ENCODE measurements around the gene PPP1R3E. TPM values are rescaled to one million over a fixed set of nuclear protein-coding genes. Genes with fewer than 3 reads are reported as not detected.

Gene PPP1R3E
- total RNA-seq, 1 donor from 2014 or later: 2.6 TPM

GRCh38 chr14:23322568-23323517 lies 20.2 kb upstream of the PPP1R3E start:
- peak overlapping the region; percentile 84 to 91 (median 90) for H3K9ac ChIP-seq (ENCODE audit: low read depth in 1 of 3, low read length in 3 of 3)
- H3K4me3 ChIP-seq (ENCODE audit: low read length in 3 of 3): peak overlapping the region; percentile 88 to 95 (median 92)
- H3K4me1 ChIP-seq (ENCODE audit: control insufficient read depth in 3 of 3, insufficient read depth in 3 of 3, low read length in 3 of 3): peaks cover 20 to 22% (median 20%) of the 10 kb centered on the region in 3 donors
- H3K27ac ChIP-seq (ENCODE audit: low read depth, low read length): peak overlapping the region; percentile 97
- H3K27me3 ChIP-seq (ENCODE audit: control insufficient read depth in 3 of 3, insufficient read depth in 3 of 3, low read length in 3 of 3): no peaks in the 10 kb centered on the region
- H3K9me3 ChIP-seq (ENCODE audit: control insufficient read depth in 3 of 3, low read length in 3 of 3): no peaks in the 10 kb centered on the region
- peaks cover 20 to 27% (median 23%) of the 10 kb centered on the region in 3 donors for H3K36me3 ChIP-seq (ENCODE audit: control insufficient read depth in 3 of 3, insufficient read depth in 3 of 3, low read length in 3 of 3)

- Histone ChIP-seq H3K36me3 (ENCODE audit: control insufficient read depth in 3 of 3, insufficient read depth in 3 of 3, low read length in 3 of 3) (peaks cover 20 to 27% (median 23%) of the 10 kb centered on the region in 3 donors), H3K9me3 (ENCODE audit: control insufficient read depth in 3 of 3, low read length in 3 of 3) (no peaks in the 10 kb centered on the region), H3K4me3 (ENCODE audit: low read length in 3 of 3) (peak overlapping the region; percentile 88 to 95 (median 92)), H3K9ac (ENCODE audit: low read depth in 1 of 3, low read length in 3 of 3) (peak overlapping the region; percentile 84 to 91 (median 90)), H3K27me3 (ENCODE audit: control insufficient read depth in 3 of 3, insufficient read depth in 3 of 3, low read length in 3 of 3) (no peaks in the 10 kb centered on the region), H3K27ac (ENCODE audit: low read depth, low read length) (peak overlapping the region; percentile 97), H3K4me1 (ENCODE audit: control insufficient read depth in 3 of 3, insufficient read depth in 3 of 3, low read length in 3 of 3) (peaks cover 20 to 22% (median 20%) of the 10 kb centered on the region in 3 donors)
Measured at GRCh38 chr14:23321572-23322547, 19.2 kb upstream of the PPP1R3E start.

- Histone ChIP-seq H3K4me3 (ENCODE audit: low read length in 3 of 3) (peak within 1 kb of the TSS; percentile 88 to 95 (median 92)), H3K36me3 (ENCODE audit: control insufficient read depth in 3 of 3, insufficient read depth in 3 of 3, low read length in 3 of 3) (peaks cover 20 to 27% (median 23%) of the 10 kb centered on the region in 3 donors), H3K4me1 (ENCODE audit: control insufficient read depth in 3 of 3, insufficient read depth in 3 of 3, low read length in 3 of 3) (peaks cover 20 to 22% (median 20%) of the 10 kb centered on the region in 3 donors), H3K27ac (ENCODE audit: low read depth, low read length) (peak within 1 kb of the TSS; percentile 97), H3K9ac (ENCODE audit: low read depth in 1 of 3, low read length in 3 of 3) (peak within 1 kb of the TSS; percentile 84 to 91 (median 90)), H3K27me3 (ENCODE audit: control insufficient read depth in 3 of 3, insufficient read depth in 3 of 3, low read length in 3 of 3) (no peaks in the 10 kb centered on the region), H3K9me3 (ENCODE audit: control insufficient read depth in 3 of 3, low read length in 3 of 3) (no peaks in the 10 kb centered on the region)
Measured at GRCh38 chr14:23320584-23321571, 18.2 kb upstream of the PPP1R3E start, which contains the start of gene PABPN1. PABPN1 (plus strand) TSS chr14:23321457; CDS start chr14:23321470, 13 bp downstream.

DNA sequence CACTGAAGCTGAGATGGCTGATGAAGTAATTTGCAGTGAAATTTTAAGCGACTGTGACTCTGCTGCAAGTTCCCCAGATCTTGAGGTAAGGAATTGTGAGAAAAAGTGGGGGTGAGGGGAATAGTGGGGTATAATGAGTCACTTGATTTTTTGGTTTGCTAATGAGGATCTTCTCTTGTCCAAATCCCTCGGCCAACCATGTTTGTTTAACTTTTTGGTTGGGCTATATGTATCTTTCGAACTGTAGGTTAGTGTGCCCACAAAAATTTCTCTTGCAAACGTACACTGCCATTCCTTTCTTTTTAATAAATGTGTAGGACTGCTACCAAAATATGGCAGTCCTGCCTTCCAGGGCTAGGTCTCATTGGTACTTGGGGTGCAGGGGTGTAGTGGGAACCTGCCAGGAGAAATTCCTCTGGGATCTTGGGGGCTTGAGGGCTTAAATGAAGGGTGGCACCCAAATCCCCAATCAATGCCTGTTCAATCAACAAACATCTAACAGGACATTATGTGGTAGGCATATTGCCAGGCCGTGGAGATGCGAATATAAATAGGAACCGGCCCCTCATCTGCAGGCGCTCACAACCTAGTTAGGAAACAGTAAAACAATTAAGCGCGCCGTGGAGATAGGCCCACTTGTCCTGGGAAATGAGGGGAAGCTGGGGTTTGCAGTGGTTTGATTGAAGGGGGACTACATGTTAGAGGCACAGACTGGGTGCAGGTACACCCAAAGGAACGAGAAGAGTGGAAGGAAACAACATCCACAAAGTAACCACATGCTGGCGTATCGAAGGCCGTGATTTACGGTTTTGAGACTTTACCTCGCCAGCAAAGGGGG lies 17.3 kb upstream of the PPP1R3E start:
- Histone ChIP-seq H3K4me3 (ENCODE audit: low read length in 3 of 3) (peak overlapping the region; percentile 84 to 88 (median 86)), H3K27ac (ENCODE audit: low read depth, low read length) (peak overlapping the region; percentile 97), H3K9ac (ENCODE audit: low read depth in 1 of 3, low read length in 3 of 3) (peak overlapping the region; percentile 69 to 86 (median 80)), H3K36me3 (ENCODE audit: control insufficient read depth in 3 of 3, insufficient read depth in 3 of 3, low read length in 3 of 3) (peaks cover 19 to 22% (median 22%) of the 10 kb centered on the region in 3 donors), H3K27me3 (ENCODE audit: control insufficient read depth in 3 of 3, insufficient read depth in 3 of 3, low read length in 3 of 3) (no peaks in the 10 kb centered on the region), H3K4me1 (ENCODE audit: control insufficient read depth in 3 of 3, insufficient read depth in 3 of 3, low read length in 3 of 3) (peaks cover 20 to 22% (median 20%) of the 10 kb centered on the region in 3 donors), H3K9me3 (ENCODE audit: control insufficient read depth in 3 of 3, low read length in 3 of 3) (no peaks in the 10 kb centered on the region)

GRCh38 chr14:23316300-23316699 lies 13.6 kb upstream of the PPP1R3E start:
- H3K9ac ChIP-seq (ENCODE audit: low read depth in 1 of 3, low read length in 3 of 3): no peak overlapping the region

DNA sequence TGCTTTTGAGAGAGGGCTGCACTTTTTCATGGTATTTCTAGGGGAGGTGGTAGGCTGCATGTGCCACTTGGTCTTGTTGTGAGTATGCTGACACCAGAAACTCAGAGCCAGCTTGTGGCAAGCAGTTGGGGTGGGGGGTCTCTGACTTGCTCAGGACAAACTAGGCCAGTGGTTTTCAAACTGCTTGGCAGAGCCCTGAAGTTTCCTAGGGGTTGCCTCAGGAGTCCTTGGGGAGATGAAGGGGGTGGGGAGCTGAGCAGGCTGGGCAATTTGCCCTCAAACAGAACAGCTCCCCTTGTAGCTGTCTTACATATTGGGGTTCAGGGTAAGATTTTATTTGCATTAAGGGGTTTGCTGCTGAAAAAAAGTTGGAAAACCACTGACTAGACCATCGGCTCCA lies 7.9 kb upstream of the PPP1R3E start:
- H3K36me3 ChIP-seq (ENCODE audit: control insufficient read depth in 3 of 3, insufficient read depth in 3 of 3, low read length in 3 of 3): peaks cover 21 to 34% (median 22%) of the 10 kb centered on the region in 3 donors
- no peaks in the 10 kb centered on the region for H3K9me3 ChIP-seq (ENCODE audit: control insufficient read depth in 3 of 3, low read length in 3 of 3)
- no peak overlapping the region for H3K4me3 ChIP-seq (ENCODE audit: low read length in 3 of 3)
- H3K27ac ChIP-seq (ENCODE audit: low read depth, low read length): no peak overlapping the region
- H3K9ac ChIP-seq (ENCODE audit: low read depth in 1 of 3, low read length in 3 of 3): peak overlapping the region in 1 of 3 donors; percentile 40
- H3K27me3 ChIP-seq (ENCODE audit: control insufficient read depth in 3 of 3, insufficient read depth in 3 of 3, low read length in 3 of 3): no peaks in the 10 kb centered on the region
- peaks cover 29 to 40% (median 31%) of the 10 kb centered on the region in 3 donors for H3K4me1 ChIP-seq (ENCODE audit: control insufficient read depth in 3 of 3, insufficient read depth in 3 of 3, low read length in 3 of 3)

More at GRCh38 chr14:23316300-23316699, 13.6 kb upstream of the PPP1R3E start:
- Histone ChIP-seq H3K27me3 (ENCODE audit: control insufficient read depth in 3 of 3, insufficient read depth in 3 of 3, low read length in 3 of 3) (no peaks in the 10 kb centered on the region), H3K4me3 (ENCODE audit: low read length in 3 of 3) (no peak overlapping the region), H3K36me3 (ENCODE audit: control insufficient read depth in 3 of 3, insufficient read depth in 3 of 3, low read length in 3 of 3) (peaks cover 0 to under 1% (median 0%) of the 10 kb centered on the region in 3 donors), H3K27ac (ENCODE audit: low read depth, low read length) (no peak overlapping the region), H3K9me3 (ENCODE audit: control insufficient read depth in 3 of 3, low read length in 3 of 3) (no peaks in the 10 kb centered on the region), H3K4me1 (ENCODE audit: control insufficient read depth in 3 of 3, insufficient read depth in 3 of 3, low read length in 3 of 3) (peaks cover 6 to 8% (median 6%) of the 10 kb centered on the region in 3 donors)

DNA sequence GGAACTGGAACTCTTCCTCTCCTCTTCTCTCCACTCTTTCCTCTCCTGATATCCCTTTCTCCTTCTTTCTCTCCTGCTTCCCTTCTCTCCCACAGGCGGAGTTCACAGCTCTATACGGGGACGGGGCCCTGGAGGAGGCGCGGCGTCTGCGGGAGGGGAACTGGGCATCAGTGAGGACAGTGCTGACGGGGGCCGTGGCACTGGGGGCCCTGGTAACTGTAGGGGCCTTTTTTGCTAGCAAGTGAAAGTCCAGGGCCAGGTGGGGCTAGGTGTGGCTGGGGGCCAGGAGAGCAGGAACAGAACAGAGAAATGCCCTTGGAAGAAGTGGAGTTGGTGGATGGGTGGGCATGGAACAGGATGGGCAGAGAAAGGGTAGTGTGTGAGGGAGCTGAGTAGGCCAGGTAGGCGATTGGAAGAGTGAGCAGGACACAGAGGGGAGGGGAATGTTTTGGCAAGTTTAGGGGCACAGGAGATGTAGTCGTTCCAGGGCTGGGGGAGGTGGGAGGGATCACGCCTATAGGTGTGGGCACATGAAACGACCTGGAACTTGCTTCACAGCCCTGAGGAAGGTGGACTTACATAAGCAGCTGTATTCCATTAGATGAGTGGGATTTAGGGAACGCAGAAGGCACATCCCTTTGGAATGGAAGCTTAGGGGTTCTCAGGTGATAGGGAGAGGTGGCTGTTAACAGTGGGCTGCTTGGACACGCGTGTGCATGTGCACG lies 6.2 kb upstream of the PPP1R3E start:
- peaks cover 21 to 34% (median 22%) of the 10 kb centered on the region in 3 donors for H3K36me3 ChIP-seq (ENCODE audit: control insufficient read depth in 3 of 3, insufficient read depth in 3 of 3, low read length in 3 of 3)
- H3K27me3 ChIP-seq (ENCODE audit: control insufficient read depth in 3 of 3, insufficient read depth in 3 of 3, low read length in 3 of 3): no peaks in the 10 kb centered on the region
- H3K9ac ChIP-seq (ENCODE audit: low read depth in 1 of 3, low read length in 3 of 3): peak overlapping the region in 1 of 3 donors; percentile 23
- no peak overlapping the region for H3K27ac ChIP-seq (ENCODE audit: low read depth, low read length)
- no peaks in the 10 kb centered on the region for H3K9me3 ChIP-seq (ENCODE audit: control insufficient read depth in 3 of 3, low read length in 3 of 3)
- H3K4me3 ChIP-seq (ENCODE audit: low read length in 3 of 3): no peak overlapping the region
- peaks cover 30 to 41% (median 31%) of the 10 kb centered on the region in 3 donors for H3K4me1 ChIP-seq (ENCODE audit: control insufficient read depth in 3 of 3, insufficient read depth in 3 of 3, low read length in 3 of 3)

Data from skeletal muscle tissue (tissue), 4 donors.